Kidney (tissue), 14 donors: Measurements from ENCODE around the gene ANXA5. TPM values are rescaled to one million over a fixed set of nuclear protein-coding genes. Genes with fewer than 3 reads are reported as not detected.

ENCODE experiments used
- DNase-seq, 5 donors: peaks; one replicate each; pipeline ENCODE4 v3.0.0-alpha.2; 2013 to 2020
- FAIRE-seq: peaks from 2 replicates; lab custom pipeline; 2012; peaks lifted over from hg19 to GRCh38; lab: Jason Lieb, UNC
- H3K27ac ChIP-seq, 2 donors: one replicate each; pipeline ENCODE4 v1.7.0; 2013; ENCODE audit warnings: low read depth in 2 of 2, low read length in 2 of 2, inconsistent platforms in 1 of 2
- H3K27me3 ChIP-seq: one replicate; pipeline ENCODE4 v1.7.1; 2013; ENCODE audit warnings: low read length, inconsistent platforms; ENCODE audit not compliant: control insufficient read depth, insufficient read depth
- H3K36me3 ChIP-seq, 3 donors: one replicate each; pipeline versions ENCODE4 v1.7.0 to v1.7.1; 2013; ENCODE audit warnings: low read length in 3 of 3, control low read depth in 1 of 3, inconsistent platforms in 1 of 3; ENCODE audit not compliant: insufficient read depth in 3 of 3, control insufficient read depth in 2 of 3
- H3K4me1 ChIP-seq, 3 donors: one replicate each; pipeline versions ENCODE4 v1.7.0 to v1.7.1; 2013; ENCODE audit warnings: low read length in 3 of 3, inconsistent platforms in 1 of 3, low read depth in 1 of 3; ENCODE audit not compliant: control insufficient read depth in 2 of 3, insufficient read depth in 2 of 3
- H3K4me3 ChIP-seq, 3 donors: one replicate each; pipeline versions ENCODE4 v1.7.0 to v1.8.1; 2013; ENCODE audit warnings: low read length in 3 of 3, control low read depth in 1 of 3, inconsistent platforms in 1 of 3
- H3K9ac ChIP-seq, 3 donors: one replicate each; pipeline versions ENCODE4 v1.7.0 to v1.7.1; 2013; ENCODE audit warnings: low read length in 3 of 3, control low read depth in 1 of 3, inconsistent platforms in 1 of 3
- H3K9me3 ChIP-seq, 3 donors: one replicate each; pipeline versions ENCODE4 v1.7.0 to v1.7.1; 2013; ENCODE audit warnings: low read length in 3 of 3, control low read depth in 1 of 3, inconsistent platforms in 1 of 3; ENCODE audit not compliant: control insufficient read depth in 2 of 3, insufficient read depth in 1 of 3
- intact Hi-C: fragments of 100-400 bp; cut with DNase I; formaldehyde crosslinking; loops from one replicate; pipeline ENCODE4 v1.11.1; 2022
- polyA plus RNA-seq: library from polyadenylated mRNA; stranded (reverse); fragments of 350-450 nt; fragmentation: Illumina TruSeq; extraction: RNeasy Lipid Tissue Mini Kit (QIAGEN cat#74804); gene quantifications from one replicate; pipeline ENCODE4 v1.2.3, GENCODE V29; 2014; ENCODE audit warnings: low read depth, low replicate concordance; ENCODE audit not compliant: insufficient read depth
- total RNA-seq: library from RNA; stranded (reverse); fragmentation: NEBNext Ultra II Directional; extraction: Animal tissue kit (Norgen Biotek cat#: 25700); gene quantifications from one replicate; pipeline ENCODE4 v1.2.1, GENCODE V29; 2021
- TF ChIP-seq, protein P1 (sequence below): IDR thresholded peaks from 3 replicates; pipeline ENCODE4 v1.5.1; 2012; ENCODE audit warnings: mild to moderate bottlenecking, moderate library complexity, borderline replicate concordance; ENCODE audit not compliant: insufficient read depth; ENCODE audit errors: extremely low read depth
- donor health status: control.
- donor health status: control.
- donor health status: control.
- donor health status: control.
- donor health status: control.
- donor health status: DM: yes; HTN: yes; CAD: no.
- donor health status: Normal renal cell carcinoma (clear cell type).

The ANXA5 gene
- total and polyA plus RNA-seq, 2 donors from 2014 or later = 248 to 302 TPM

DNA sequence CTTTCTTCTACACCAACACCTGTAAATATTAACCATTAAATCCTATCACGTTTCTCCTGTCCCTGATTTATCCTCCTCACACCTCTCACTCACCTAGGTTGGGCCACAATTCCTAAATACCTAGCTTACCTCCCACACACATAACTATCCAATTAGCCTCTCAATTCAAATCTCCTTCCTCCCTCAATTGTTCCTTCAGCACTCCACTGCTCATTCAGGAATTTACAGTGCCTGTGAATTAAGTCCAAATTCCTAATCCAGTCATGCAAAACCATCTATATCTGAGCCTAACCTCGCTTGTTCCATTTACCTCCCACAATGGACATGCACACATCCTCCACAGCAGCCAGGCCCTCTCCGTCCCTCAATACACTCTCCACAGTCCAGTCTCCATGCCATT is 17.5 kb downstream of the ANXA5 start:
- Histone ChIP-seq H3K4me1 (no peaks in the 10 kb centered on the region), H3K27ac (no peak overlapping the region), H3K9me3 (no peaks in the 10 kb centered on the region), H3K36me3 (peaks cover 7 to 47% (median 34%) of the 10 kb centered on the region in 3 donors), H3K27me3 (no peaks in the 10 kb centered on the region), H3K4me3 (no peak overlapping the region), H3K9ac (no peak overlapping the region)
- DNase-seq (peak in 1 of 5 donors; percentile 23), FAIRE-seq (no peak)
- TF ChIP-seq, protein P1, sequence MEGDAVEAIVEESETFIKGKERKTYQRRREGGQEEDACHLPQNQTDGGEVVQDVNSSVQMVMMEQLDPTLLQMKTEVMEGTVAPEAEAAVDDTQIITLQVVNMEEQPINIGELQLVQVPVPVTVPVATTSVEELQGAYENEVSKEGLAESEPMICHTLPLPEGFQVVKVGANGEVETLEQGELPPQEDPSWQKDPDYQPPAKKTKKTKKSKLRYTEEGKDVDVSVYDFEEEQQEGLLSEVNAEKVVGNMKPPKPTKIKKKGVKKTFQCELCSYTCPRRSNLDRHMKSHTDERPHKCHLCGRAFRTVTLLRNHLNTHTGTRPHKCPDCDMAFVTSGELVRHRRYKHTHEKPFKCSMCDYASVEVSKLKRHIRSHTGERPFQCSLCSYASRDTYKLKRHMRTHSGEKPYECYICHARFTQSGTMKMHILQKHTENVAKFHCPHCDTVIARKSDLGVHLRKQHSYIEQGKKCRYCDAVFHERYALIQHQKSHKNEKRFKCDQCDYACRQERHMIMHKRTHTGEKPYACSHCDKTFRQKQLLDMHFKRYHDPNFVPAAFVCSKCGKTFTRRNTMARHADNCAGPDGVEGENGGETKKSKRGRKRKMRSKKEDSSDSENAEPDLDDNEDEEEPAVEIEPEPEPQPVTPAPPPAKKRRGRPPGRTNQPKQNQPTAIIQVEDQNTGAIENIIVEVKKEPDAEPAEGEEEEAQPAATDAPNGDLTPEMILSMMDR = no peak
- intact Hi-C loops = no loop called here

DNA sequence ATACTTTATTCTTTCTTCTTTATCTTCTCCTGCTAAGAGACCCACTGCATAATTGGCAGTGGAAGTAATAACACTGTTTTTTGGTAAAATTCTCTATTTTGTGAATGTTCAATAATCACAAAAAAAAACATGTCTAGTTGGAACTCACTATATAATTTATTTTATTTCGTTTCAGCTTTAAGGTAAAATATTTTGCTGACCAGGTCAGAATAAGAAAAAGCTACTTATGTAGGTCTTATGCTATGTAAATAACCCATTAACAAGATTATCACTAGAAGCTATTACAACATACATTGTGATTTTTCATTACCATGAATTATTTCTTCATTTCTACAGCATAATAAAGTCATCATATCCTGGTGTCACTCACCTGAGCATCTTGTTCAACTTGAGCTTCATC is 19.3 kb downstream of the ANXA5 start:
- H3K4me1 ChIP-seq = no peaks in the 10 kb centered on the region
- no peak for DNase-seq
- no peak for FAIRE-seq
- no peak overlapping the region for H3K27ac ChIP-seq
- H3K36me3 ChIP-seq = peaks cover 7 to 46% (median 36%) of the 10 kb centered on the region in 3 donors
- no peaks in the 10 kb centered on the region for H3K9me3 ChIP-seq
- no peak overlapping the region for H3K4me3 ChIP-seq
- TF ChIP-seq, protein P1 = no peak
- intact Hi-C loops = no loop called here
- H3K9ac ChIP-seq = no peak overlapping the region
- no peaks in the 10 kb centered on the region for H3K27me3 ChIP-seq

DNA sequence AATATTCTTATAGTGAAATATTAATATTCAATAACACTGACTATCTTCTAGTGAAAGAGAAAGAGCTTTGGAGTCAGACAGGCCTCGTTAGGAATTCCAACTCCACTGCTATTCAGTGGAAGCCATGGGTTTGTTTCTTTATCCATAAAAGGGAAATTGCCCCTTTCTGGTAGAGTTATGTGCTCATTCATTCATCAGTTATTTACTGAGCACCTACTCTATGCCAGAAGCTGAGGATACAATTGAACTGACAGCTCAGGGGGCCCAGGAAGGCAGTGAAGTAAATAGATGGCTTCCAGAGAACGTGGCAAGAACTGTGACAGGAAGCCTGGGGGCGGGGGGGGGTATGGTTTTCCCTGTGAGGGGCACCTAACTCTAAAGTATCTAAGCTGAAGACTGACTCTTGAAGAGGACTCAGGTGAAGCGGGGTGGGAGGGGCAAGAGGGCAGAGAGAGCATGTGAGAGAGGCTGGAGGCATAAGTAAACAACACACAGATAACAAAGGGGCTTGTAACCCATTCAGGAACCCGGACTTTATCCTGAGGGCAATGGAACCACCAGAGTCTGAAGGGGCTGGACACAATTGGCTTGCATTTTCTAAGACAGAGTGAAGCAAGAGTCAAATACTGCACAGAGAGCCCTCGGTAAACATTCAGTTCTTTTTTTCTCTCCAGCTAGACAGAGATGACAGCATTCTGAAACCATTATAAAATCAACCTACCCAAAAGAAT is 20.3 kb downstream of the ANXA5 start:
- H3K4me3 ChIP-seq = no peak overlapping the region
- H3K27ac ChIP-seq = no peak overlapping the region
- peaks cover 7 to 53% (median 43%) of the 10 kb centered on the region in 3 donors for H3K36me3 ChIP-seq
- H3K4me1 ChIP-seq = no peaks in the 10 kb centered on the region
- intact Hi-C loops = no loop called here
- H3K9me3 ChIP-seq = no peaks in the 10 kb centered on the region
- TF ChIP-seq, protein P1 = no peak
- no peaks in the 10 kb centered on the region for H3K27me3 ChIP-seq
- FAIRE-seq (no peak), DNase-seq (no peak)
- H3K9ac ChIP-seq = no peak overlapping the region
